Measurements from ENCODE around the gene ZNF18.
A peak's percentile ranks its signal among the peaks of the same experiment; 100 is the strongest.

Gene ZNF18

DNA sequence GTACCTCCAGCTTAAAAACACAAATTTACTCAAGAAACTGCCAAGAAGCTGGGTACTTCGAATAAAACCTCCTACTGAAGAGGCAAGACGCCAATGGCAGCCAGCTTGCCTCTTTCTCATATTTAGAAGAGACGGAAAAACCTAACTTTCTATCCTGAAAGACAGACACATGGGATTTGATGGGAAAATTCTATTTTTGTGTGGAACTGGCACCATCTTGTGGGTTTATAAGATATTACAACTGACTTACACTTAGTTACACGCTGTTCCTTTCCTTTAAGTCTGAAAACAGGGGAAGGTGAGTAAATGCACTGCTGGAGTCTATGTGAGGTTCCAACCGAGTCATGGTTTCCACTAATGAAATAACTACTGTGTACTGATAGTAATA, 10.3 kb downstream of the ZNF18 start:
- TF ChIP-seq, protein P1, sequence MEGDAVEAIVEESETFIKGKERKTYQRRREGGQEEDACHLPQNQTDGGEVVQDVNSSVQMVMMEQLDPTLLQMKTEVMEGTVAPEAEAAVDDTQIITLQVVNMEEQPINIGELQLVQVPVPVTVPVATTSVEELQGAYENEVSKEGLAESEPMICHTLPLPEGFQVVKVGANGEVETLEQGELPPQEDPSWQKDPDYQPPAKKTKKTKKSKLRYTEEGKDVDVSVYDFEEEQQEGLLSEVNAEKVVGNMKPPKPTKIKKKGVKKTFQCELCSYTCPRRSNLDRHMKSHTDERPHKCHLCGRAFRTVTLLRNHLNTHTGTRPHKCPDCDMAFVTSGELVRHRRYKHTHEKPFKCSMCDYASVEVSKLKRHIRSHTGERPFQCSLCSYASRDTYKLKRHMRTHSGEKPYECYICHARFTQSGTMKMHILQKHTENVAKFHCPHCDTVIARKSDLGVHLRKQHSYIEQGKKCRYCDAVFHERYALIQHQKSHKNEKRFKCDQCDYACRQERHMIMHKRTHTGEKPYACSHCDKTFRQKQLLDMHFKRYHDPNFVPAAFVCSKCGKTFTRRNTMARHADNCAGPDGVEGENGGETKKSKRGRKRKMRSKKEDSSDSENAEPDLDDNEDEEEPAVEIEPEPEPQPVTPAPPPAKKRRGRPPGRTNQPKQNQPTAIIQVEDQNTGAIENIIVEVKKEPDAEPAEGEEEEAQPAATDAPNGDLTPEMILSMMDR (conservative IDR thresholded peaks at IDR 0.05; ENCODE audit: low read depth, low read length), result peak; percentile 49
- H4K20me1 ChIP-seq (ENCODE audit: insufficient read depth), result no peaks in the 10 kb centered on the region
- no peaks in the 10 kb centered on the region for H3K27me3 ChIP-seq (ENCODE audit: insufficient read depth, low read depth)
- no peak overlapping the region for H3K27ac ChIP-seq
- no peak overlapping the region for H3K4me3 ChIP-seq (IDR thresholded peaks at IDR 0.05; ENCODE audit: insufficient read depth, low read depth, low read length)
- H2AFZ ChIP-seq (ENCODE audit: low read depth), result no peak overlapping the region
- H3K4me1 ChIP-seq (ENCODE audit: low read depth, poor library complexity, severe bottlenecking), result no peaks in the 10 kb centered on the region
- H3K4me2 ChIP-seq, result no peak overlapping the region
- no peaks in the 10 kb centered on the region for H3K36me3 ChIP-seq (ENCODE audit: insufficient read depth)
- H3K79me2 ChIP-seq (ENCODE audit: insufficient read depth, low read depth), result no peaks in the 10 kb centered on the region
- no peak overlapping the region for H3K9ac ChIP-seq

DNA sequence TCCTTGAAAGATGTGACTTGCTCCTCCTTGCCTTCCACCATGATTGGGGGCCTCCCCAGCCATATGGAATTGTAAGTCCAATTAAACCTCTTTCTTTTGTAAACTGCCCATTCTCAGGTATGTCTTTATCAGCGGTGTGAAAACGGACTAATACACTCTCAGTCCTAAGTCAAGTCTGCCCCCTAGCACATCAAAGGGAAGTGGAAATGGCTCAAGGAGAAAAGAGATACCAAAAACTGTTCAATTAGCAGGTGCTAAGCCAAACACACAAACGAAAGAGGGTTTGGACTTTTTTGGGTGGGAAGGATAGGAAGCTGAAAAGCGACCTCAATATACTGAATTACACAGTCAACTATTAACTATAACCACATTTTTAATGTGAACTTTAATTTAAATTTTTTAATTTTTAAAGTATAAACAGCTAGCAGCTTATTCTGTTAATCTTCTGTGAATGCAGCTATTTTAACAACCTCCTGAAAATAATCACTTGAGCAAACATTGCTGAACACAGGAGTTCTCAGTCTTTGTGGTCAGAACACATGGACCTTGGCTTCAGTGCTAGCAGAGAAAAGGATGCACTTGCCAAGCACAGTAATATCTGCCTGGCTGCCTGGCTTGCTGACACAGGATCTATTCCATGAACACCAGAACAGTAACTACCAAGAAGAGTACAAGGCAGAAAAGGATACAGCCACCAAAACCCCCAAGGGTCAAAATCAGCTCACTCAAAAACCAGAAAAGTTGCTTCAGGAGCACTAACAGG, 10.9 kb downstream of the ZNF18 start:
- Histone ChIP-seq H3K27ac (no peak overlapping the region), H3K79me2 (ENCODE audit: insufficient read depth, low read depth) (no peaks in the 10 kb centered on the region), H3K36me3 (ENCODE audit: insufficient read depth) (no peaks in the 10 kb centered on the region), H4K20me1 (ENCODE audit: insufficient read depth) (no peaks in the 10 kb centered on the region), H3K9ac (no peak overlapping the region), H3K27me3 (ENCODE audit: insufficient read depth, low read depth) (no peaks in the 10 kb centered on the region), H3K4me2 (no peak overlapping the region), H3K4me1 (ENCODE audit: low read depth, poor library complexity, severe bottlenecking) (no peaks in the 10 kb centered on the region), H2AFZ (ENCODE audit: low read depth) (no peak overlapping the region), H3K4me3 (IDR thresholded peaks at IDR 0.05; ENCODE audit: insufficient read depth, low read depth, low read length) (no peak overlapping the region)
- TF ChIP-seq, protein P1 (conservative IDR thresholded peaks at IDR 0.05; ENCODE audit: low read depth, low read length), result no peak

GRCh38 chr17:11981862-11982261, 15.4 kb downstream of the ZNF18 start:
- Histone ChIP-seq H3K4me2 (no peak overlapping the region), H3K4me1 (ENCODE audit: low read depth, poor library complexity, severe bottlenecking) (no peaks in the 10 kb centered on the region), H3K4me3 (IDR thresholded peaks at IDR 0.05; ENCODE audit: insufficient read depth, low read depth, low read length) (no peak overlapping the region), H4K20me1 (ENCODE audit: insufficient read depth) (no peaks in the 10 kb centered on the region), H3K79me2 (ENCODE audit: insufficient read depth, low read depth) (no peaks in the 10 kb centered on the region), H3K36me3 (ENCODE audit: insufficient read depth) (no peaks in the 10 kb centered on the region), H3K9ac (no peak overlapping the region), H2AFZ (ENCODE audit: low read depth) (no peak overlapping the region), H3K27ac (no peak overlapping the region), H3K27me3 (ENCODE audit: insufficient read depth, low read depth) (no peaks in the 10 kb centered on the region)
- TF ChIP-seq, protein P1 (conservative IDR thresholded peaks at IDR 0.05; ENCODE audit: low read depth, low read length), result no peak

DNA sequence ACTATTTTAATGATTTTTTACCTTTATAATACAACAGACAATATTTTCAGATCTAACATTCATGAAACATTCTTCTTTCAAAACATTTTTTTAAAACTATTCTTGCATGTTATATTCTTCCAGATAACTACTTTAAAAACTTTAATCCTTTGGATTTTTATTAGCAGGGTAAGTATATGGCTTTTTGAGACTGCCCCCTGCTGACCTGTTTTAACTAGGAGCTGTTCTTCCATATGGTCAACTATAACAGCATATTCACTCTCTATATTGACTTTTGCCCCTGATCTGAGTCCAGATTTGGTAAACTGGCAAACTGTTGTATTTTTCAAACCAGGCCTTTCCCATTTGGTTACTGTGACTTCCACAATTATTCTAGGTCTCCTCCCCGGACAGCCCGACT, 16.5 kb downstream of the ZNF18 start:
- no peaks in the 10 kb centered on the region for H3K36me3 ChIP-seq (ENCODE audit: insufficient read depth)
- H3K27ac ChIP-seq, result no peak overlapping the region
- no peak overlapping the region for H2AFZ ChIP-seq (ENCODE audit: low read depth)
- TF ChIP-seq, protein P1 (conservative IDR thresholded peaks at IDR 0.05; ENCODE audit: low read depth, low read length), result no peak
- no peaks in the 10 kb centered on the region for H3K27me3 ChIP-seq (ENCODE audit: insufficient read depth, low read depth)
- no peak overlapping the region for H3K4me2 ChIP-seq
- H4K20me1 ChIP-seq (ENCODE audit: insufficient read depth), result no peaks in the 10 kb centered on the region
- no peaks in the 10 kb centered on the region for H3K79me2 ChIP-seq (ENCODE audit: insufficient read depth, low read depth)
- no peak overlapping the region for H3K9ac ChIP-seq
- no peaks in the 10 kb centered on the region for H3K4me1 ChIP-seq (ENCODE audit: low read depth, poor library complexity, severe bottlenecking)
- H3K4me3 ChIP-seq (IDR thresholded peaks at IDR 0.05; ENCODE audit: insufficient read depth, low read depth, low read length), result no peak overlapping the region
